Measurements from ENCODE around the gene CRYBB3.
"Not testable (repeated sequence)": the region's sequence is repeated elsewhere in the genome, so short reads cannot be mapped to it uniquely, and the experiment has no call there.

Gene CRYBB3

GRCh38 chr22:25202290-25202921, 2.7 kb downstream of the CRYBB3 start:
- peak; percentile 91 for ATAC-seq
- TF ChIP-seq TSHZ2 (CRISPR knock-in tag; IDR thresholded peaks at IDR 0.05) (no peak), ARNTL (CRISPR knock-in tag; IDR thresholded peaks at IDR 0.05; ENCODE audit: borderline replicate concordance, low read depth) (no peak), PPARA (CRISPR knock-in tag; IDR thresholded peaks at IDR 0.05; ENCODE audit: borderline replicate concordance) (no peak), OSR1 (CRISPR knock-in tag; IDR thresholded peaks at IDR 0.05) (no peak), CREB5 (CRISPR knock-in tag; IDR thresholded peaks at IDR 0.05; ENCODE audit: low read depth) (no peak), SNAI2 (CRISPR knock-in tag; IDR thresholded peaks at IDR 0.05) (no peak), PATZ1 (CRISPR knock-in tag; IDR thresholded peaks at IDR 0.05; ENCODE audit: borderline replicate concordance) (no peak), ZC3H10 (CRISPR knock-in tag; IDR thresholded peaks at IDR 0.05) (no peak), GLIS3 (CRISPR knock-in tag; IDR thresholded peaks at IDR 0.05) (no peak)

GRCh38 chr22:25203082-25203481, 3.4 kb downstream of the CRYBB3 start:
- no peak for ATAC-seq
- TF ChIP-seq ESRRG (CRISPR knock-in tag; IDR thresholded peaks at IDR 0.05) (no peak), ZFP30 (CRISPR knock-in tag; IDR thresholded peaks at IDR 0.05) (no peak), PATZ1 (CRISPR knock-in tag; IDR thresholded peaks at IDR 0.05; ENCODE audit: borderline replicate concordance) (no peak), POU6F1 (CRISPR knock-in tag; IDR thresholded peaks at IDR 0.05; ENCODE audit: borderline replicate concordance, low read depth) (no peak), ISL1 (CRISPR knock-in tag; IDR thresholded peaks at IDR 0.05) (no peak), BACH2 (CRISPR knock-in tag; IDR thresholded peaks at IDR 0.05; ENCODE audit: borderline replicate concordance) (no peak), ZC3H10 (CRISPR knock-in tag; IDR thresholded peaks at IDR 0.05) (no peak), ARNTL (CRISPR knock-in tag; IDR thresholded peaks at IDR 0.05; ENCODE audit: borderline replicate concordance, low read depth) (no peak), OSR1 (CRISPR knock-in tag; IDR thresholded peaks at IDR 0.05) (no peak), TOX (CRISPR knock-in tag; IDR thresholded peaks at IDR 0.05; ENCODE audit: borderline replicate concordance) (no peak)

GRCh38 chr22:25204547-25204946, 4.9 kb downstream of the CRYBB3 start:
- ATAC-seq, result not testable (repeated sequence)

- TF ChIP-seq ZNF70 (CRISPR knock-in tag; IDR thresholded peaks at IDR 0.05) (peak; percentile 96), ZC3H10 (CRISPR knock-in tag; IDR thresholded peaks at IDR 0.05) (no peak), TCF4 (CRISPR knock-in tag; IDR thresholded peaks at IDR 0.05; ENCODE audit: borderline replicate concordance) (no peak), ESRRG (CRISPR knock-in tag; IDR thresholded peaks at IDR 0.05) (no peak), OSR1 (CRISPR knock-in tag; IDR thresholded peaks at IDR 0.05) (no peak), TSHZ2 (CRISPR knock-in tag; IDR thresholded peaks at IDR 0.05) (no peak), TOX (CRISPR knock-in tag; IDR thresholded peaks at IDR 0.05; ENCODE audit: borderline replicate concordance) (no peak)
- no peak for ATAC-seq
These were observed 6.2 kb downstream of the CRYBB3 start for GRCh38 chr22:25205847-25206246.
